DND-41 (cell line): ENCODE data around the gene PRMT2.
A peak's percentile ranks its signal among the peaks of the same experiment; 100 is the strongest.

ENCODE experiments used
- ATAC-seq: fragments of 200-7000 bp; cut with Tn5 transposase; 3 replicates; pipeline ENCODE4 v1.9.1; 2021; ENCODE audit warnings: low read depth; ENCODE audit not compliant: insufficient read depth
- DNase-seq: peaks from one replicate; pipeline ENCODE4 v3.0.0-alpha.2; 2020
- H2AFZ ChIP-seq: 2 replicates; pipeline ENCODE4 v1.6.0; 2012; ENCODE audit warnings: low read depth, low read length
- H3K27ac ChIP-seq: 2 replicates; pipeline ENCODE4 v1.5.1; 2012; ENCODE audit warnings: low read length, inconsistent platforms
- H3K27me3 ChIP-seq: fragments of 200-600 bp; sonication (generic); 2 replicates; pipeline ENCODE4 v1.6.0; 2012; ENCODE audit warnings: low read length, mild to moderate bottlenecking, inconsistent platforms; ENCODE audit not compliant: insufficient read depth, poor library complexity
- H3K36me3 ChIP-seq: 2 replicates; pipeline ENCODE4 v1.5.1; 2012; ENCODE audit warnings: low read length, inconsistent platforms; ENCODE audit not compliant: insufficient read depth
- H3K4me1 ChIP-seq: 2 replicates; pipeline ENCODE4 v1.5.1; 2012; ENCODE audit warnings: mild to moderate bottlenecking, low read length; ENCODE audit not compliant: insufficient read depth
- H3K4me2 ChIP-seq: 2 replicates; pipeline ENCODE4 v1.6.0; 2012; ENCODE audit warnings: mild to moderate bottlenecking, moderate library complexity, low read length, inconsistent platforms; ENCODE audit not compliant: insufficient read depth
- H3K4me3 ChIP-seq, 2 experiments: fragments of 200-600 bp in 1 of 2; shearing (Covaris generic) in 1 of 2; 2 replicates each; pipeline ENCODE4 v1.5.1; 2012 to 2016; ENCODE audit warnings: inconsistent platforms in 2 of 2, low read length in 2 of 2, mild to moderate bottlenecking in 2 of 2, low read depth in 1 of 2, moderate library complexity in 1 of 2
- H3K79me2 ChIP-seq: 2 replicates; pipeline ENCODE4 v1.6.0; 2012; ENCODE audit warnings: low read length, inconsistent platforms; ENCODE audit not compliant: insufficient read depth
- H3K9ac ChIP-seq: 2 replicates; pipeline ENCODE4 v1.6.0; 2012; ENCODE audit warnings: low read depth, mild to moderate bottlenecking, inconsistent platforms, low read length, moderate library complexity
- H3K9me3 ChIP-seq: 2 replicates; pipeline ENCODE4 v1.5.1; 2012; ENCODE audit warnings: low read length, moderate library complexity, mild to moderate bottlenecking, inconsistent platforms; ENCODE audit not compliant: insufficient read depth, severe bottlenecking
- H4K20me1 ChIP-seq: 2 replicates; pipeline ENCODE4 v1.6.0; 2012; ENCODE audit warnings: low read length; ENCODE audit not compliant: insufficient read depth
- CTCF ChIP-seq: IDR thresholded peaks from 2 replicates; pipeline ENCODE4 v1.5.1; 2012; ENCODE audit warnings: borderline replicate concordance, low read length, moderate library complexity, mild to moderate bottlenecking; ENCODE audit not compliant: poor library complexity, severe bottlenecking; ENCODE audit errors: extremely low read depth
- EZH2 ChIP-seq: IDR thresholded peaks from 3 replicates; pipeline ENCODE4 v1.6.1; 2012; ENCODE audit warnings: borderline replicate concordance, low read depth, mild to moderate bottlenecking, moderate library complexity, low read length, inconsistent platforms; ENCODE audit not compliant: severe bottlenecking

PRMT2 gene

GRCh38 chr21:46619846-46620245, 15.6 kb upstream of the PRMT2 start:
- Histone ChIP-seq H3K27me3 (no peaks in the 10 kb centered on the region), H3K4me3 (no peak overlapping the region), H3K79me2 (no peaks in the 10 kb centered on the region), H3K27ac (no peak overlapping the region), H3K9me3 (no peaks in the 10 kb centered on the region), H3K36me3 (no peaks in the 10 kb centered on the region), H3K4me2 (no peak overlapping the region), H3K4me1 (peaks cover 23% of the 10 kb centered on the region), H2AFZ (no peak overlapping the region), H3K9ac (no peak overlapping the region), H4K20me1 (no peaks in the 10 kb centered on the region)
- ATAC-seq (no peak), DNase-seq (no peak)
- no peak for TF ChIP-seq EZH2

- DNase-seq (no peak), ATAC-seq (no peak)
- TF ChIP-seq EZH2 (no peak), CTCF (no peak)
- Histone ChIP-seq H3K9me3 (peaks cover 8% of the 10 kb centered on the region), H3K27me3 (no peaks in the 10 kb centered on the region), H2AFZ (peak overlapping the region; percentile 66; the same call in 1 of the 2 replicates), H3K4me2 (no peak overlapping the region), H4K20me1 (no peaks in the 10 kb centered on the region), H3K36me3 (no peaks in the 10 kb centered on the region), H3K9ac (no peak overlapping the region), H3K4me1 (peaks cover 23% of the 10 kb centered on the region), H3K27ac (no peak overlapping the region), H3K4me3 (no peak overlapping the region), H3K79me2 (no peaks in the 10 kb centered on the region)
Observed at GRCh38 chr21:46620846-46621245, 14.6 kb upstream of the PRMT2 start.

- peaks cover 12% of the 10 kb centered on the region for H3K9me3 ChIP-seq
- no peak for TF ChIP-seq EZH2
- no peak for TF ChIP-seq CTCF
- H3K4me1 ChIP-seq = peaks cover 23% of the 10 kb centered on the region
- H3K27me3 ChIP-seq = no peaks in the 10 kb centered on the region
- H3K9ac ChIP-seq = peak overlapping the region; percentile 37
- H4K20me1 ChIP-seq = no peaks in the 10 kb centered on the region
- H3K27ac ChIP-seq = peak overlapping the region; percentile 83
- peak overlapping the region; percentile 48 for H3K4me2 ChIP-seq
- DNase-seq (no peak), ATAC-seq (peak; percentile 3; the same call in 1 of the 3 replicates)
- H3K79me2 ChIP-seq = no peaks in the 10 kb centered on the region
- H3K36me3 ChIP-seq = no peaks in the 10 kb centered on the region
- H2AFZ ChIP-seq = peak overlapping the region; percentile 66
- H3K4me3 ChIP-seq = 0 out of 4 replicates have a peak overlapping the region, but pooled peaks of 1 of the 2 experiments have one; percentile 4
Observed at GRCh38 chr21:46621457-46622182, 13.9 kb upstream of the PRMT2 start.

GRCh38 chr21:46622226-46622625, 13.2 kb upstream of the PRMT2 start:
- DNase-seq = peak; percentile 84
- H3K27ac ChIP-seq = peak overlapping the region; percentile 83

More at GRCh38 chr21:46622226-46622625, 13.2 kb upstream of the PRMT2 start:
- ATAC-seq = peak; percentile 99
- Histone ChIP-seq H3K9ac (peak overlapping the region; percentile 37), H3K36me3 (no peaks in the 10 kb centered on the region), H3K27me3 (no peaks in the 10 kb centered on the region), H2AFZ (peak overlapping the region; percentile 66), H3K4me3 (peak overlapping the region in 1 of 2 experiments; percentile 4; a peak in 1 of 4 replicates), H3K9me3 (peaks cover 12% of the 10 kb centered on the region), H3K4me1 (peaks cover 23% of the 10 kb centered on the region), H4K20me1 (no peaks in the 10 kb centered on the region), H3K4me2 (peak overlapping the region; percentile 48), H3K79me2 (no peaks in the 10 kb centered on the region)
- no peak for TF ChIP-seq EZH2
- TF ChIP-seq CTCF = no peak
